ENCODE measurements around the gene BANP.
"Not testable (repeated sequence)": the region's sequence is repeated elsewhere in the genome, so short reads cannot be mapped to it uniquely, and the experiment has no call there.

The BANP gene

DNA sequence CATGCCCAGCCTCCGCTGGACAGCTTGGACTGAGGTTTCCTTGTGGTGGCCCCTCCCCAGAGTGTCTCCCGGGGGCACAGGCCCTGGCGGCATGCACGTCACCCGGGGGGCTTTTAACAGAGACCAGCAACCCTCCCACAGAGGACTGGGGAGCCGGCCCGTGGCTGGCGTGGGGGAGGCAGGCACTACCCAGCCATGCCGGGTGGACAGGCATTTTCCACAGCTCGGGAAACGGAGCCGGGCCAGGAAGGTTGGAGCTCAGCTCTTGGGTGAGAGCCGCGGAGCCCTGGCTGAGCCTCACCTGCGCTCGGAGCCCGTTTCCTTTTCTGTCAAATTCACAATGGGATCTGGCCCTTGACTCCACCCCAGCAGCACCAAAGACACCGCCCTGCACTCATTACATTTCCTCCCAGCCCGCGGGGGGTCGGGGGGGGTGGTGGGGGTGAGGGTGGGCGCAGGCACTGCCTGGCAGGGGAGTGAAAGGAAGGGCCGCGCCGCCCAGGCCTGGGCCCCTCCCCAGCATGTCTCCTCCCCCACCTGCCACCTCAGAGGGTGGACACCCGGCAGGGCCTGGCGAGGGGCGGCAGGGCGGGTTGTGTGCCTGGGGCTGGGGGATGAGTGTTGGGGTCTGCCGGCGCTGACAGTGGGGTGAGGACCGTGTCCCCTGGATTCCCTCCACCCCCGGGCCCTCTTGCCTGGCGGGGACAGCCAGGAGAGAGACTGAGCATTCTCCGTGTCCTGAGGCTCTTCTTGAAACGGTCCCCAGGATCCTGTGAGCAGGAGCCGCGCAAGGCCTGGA lies 139.3 kb downstream of the BANP start:
- DNase-seq: not testable (repeated sequence)

GRCh38 chr16:88091221-88091971 lies 140.2 kb downstream of the BANP start:
- DNase-seq: not testable (repeated sequence)

DNA sequence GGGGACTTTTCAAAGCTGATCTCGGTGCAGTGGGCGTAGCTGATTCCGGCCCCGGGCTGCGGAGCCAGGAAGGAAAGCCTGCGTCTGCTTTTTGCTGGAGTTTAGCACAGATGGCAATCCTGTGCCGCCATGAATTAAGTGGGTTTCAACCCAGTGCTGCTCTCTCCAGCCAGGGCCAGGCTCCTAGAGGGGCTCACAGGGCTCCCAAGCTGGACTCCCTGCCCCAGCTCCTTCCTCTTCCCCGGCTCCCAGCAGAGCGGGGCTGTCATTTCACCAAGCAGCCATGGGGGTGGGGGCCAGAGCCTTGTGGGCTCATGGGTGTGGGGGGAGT lies 140.7 kb downstream of the BANP start:
- not testable (repeated sequence) for DNase-seq

DNA sequence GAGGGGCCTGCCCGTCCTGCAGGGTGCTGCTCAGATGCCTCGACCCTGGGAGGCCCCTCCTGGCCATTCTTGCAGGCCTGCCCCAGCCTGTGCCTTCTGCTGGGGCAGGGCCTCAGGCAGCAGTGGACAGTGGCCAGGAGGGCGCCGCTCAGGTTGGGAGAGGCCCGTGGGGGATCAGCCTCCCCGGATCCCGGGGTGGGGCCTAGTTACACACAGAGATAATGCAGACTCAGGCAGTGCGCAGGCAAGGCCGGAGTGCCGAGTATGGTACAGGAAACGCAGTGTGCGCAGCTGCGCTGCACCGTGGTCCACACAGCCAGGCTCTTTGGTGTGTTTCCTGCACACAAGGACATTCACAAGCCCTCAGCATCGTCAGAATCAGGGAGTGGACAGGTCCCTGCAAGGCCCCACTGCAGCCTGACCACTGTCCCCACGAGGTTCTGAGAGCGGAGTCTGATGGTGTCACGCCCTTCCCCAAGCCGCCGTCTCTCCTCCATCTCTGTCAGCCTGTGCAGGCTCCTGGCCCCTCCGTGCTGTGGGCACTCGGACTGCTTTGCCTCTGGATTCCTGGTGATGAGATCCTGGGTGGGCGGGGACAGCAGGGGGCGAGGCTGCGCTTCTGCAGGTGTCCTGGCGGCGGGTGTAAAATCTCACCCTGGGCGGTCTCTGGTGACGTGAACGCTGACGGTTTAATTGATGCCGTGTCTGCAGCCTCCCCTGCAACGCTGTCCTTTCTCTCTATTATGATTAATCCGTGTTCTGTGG lies 141.7 kb downstream of the BANP start:
- not testable (repeated sequence) for DNase-seq

- DNase-seq: not testable (repeated sequence)
Measured at GRCh38 chr16:88093556-88094252, 142.5 kb downstream of the BANP start.

- not testable (repeated sequence) for DNase-seq
Measured at GRCh38 chr16:88094253-88094575, 143.0 kb downstream of the BANP start.

- not testable (repeated sequence) for DNase-seq
Measured at GRCh38 chr16:88094900-88095299, 143.7 kb downstream of the BANP start.

DNA sequence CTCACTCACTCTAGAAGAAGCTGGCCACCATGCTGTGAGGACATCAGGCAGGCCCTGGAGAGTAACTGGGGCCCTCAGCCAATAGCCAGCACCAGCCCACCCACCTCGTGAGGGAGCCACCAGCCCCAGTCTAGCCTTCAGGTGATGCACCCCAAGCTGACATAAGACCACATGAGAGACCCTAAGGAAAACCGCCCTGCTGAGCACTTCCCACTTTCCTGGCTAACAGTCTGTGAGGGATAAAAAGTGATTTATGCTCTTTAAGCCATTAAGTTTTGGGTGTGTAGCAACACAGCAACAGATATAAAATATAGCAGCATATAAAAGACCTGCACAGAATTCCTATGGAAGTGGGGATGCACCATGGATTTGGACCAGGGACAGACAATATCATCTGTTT lies 145.4 kb downstream of the BANP start:
- DNase-seq: not testable (repeated sequence)

DNA sequence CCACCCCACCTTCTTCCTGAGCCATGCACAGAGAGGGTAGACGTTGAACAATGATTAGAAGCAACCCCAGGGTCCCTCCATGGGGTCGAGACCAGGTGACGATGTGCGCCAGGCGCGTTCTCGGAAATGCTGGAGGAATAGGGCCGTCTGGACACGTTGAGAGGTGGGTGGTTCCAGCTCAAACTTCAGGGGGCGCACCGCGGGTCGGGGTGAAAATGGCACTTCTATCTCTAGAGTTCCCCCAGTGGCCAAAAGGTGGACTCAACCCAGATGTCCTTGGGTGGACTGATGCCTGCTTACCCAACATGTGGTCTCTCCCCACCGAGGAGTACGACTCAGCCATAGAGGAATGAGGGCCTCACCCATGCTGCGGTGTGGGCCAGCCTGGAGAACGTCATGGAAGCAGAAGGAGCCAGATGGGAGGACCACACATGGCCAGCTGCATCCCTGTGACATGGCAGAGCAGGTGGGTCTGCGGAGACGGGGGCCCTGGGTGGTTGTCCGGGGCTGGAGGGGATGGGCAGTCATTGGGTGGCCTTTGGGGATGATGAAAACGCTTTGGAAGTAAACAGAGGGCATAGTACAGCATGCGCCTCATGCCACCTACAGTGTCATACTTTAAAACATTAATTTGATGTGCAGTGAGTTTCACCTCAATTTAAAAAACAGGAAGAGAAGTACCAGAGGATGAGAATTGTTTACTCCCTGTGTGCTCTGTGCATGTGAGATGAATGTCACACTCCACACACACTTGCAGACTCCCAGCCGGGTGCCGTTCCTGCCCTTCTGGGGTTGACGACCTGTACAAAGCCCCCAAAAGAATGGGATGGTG lies 147.7 kb downstream of the BANP start:
- not testable (repeated sequence) for DNase-seq

DNA sequence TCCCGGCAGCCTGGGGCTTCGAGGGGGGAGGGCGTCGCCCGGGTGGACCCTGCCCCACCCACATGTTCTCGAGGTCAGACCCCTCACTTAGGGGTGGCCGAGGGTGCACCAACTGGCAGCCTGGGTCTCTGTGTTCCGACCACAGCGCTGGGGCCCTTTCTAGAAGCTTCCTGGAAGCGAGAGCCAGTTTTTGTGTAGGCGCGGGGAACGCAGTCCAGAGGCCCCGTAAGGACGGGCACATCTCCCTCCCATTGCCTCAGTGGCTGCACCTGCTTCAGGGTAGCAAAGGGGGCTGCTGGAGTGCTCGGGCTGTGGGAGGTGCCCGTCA lies 148.3 kb downstream of the BANP start:
- DNase-seq: no peak

DNA sequence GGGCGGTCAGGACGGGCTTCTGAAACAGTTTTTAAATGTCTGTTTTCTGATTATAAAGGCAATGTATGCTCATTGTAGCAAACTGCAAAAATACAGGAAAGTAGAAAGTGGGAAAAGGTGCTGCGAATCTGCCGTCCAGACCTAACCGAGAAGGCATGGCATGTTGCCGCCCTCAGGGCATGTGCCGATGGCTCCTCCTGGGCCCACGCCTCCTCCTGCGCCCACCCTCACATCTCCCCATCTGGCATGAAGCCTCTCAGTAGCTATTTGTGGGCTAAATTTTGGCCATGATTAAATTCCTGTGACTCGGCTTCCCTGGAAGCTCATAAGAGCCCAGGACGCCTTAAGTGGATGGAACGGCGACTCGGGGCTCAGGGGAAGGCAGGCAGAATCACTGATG lies 148.7 kb downstream of the BANP start:
- DNase-seq: not testable (repeated sequence)

GRCh38 chr16:88100801-88101622 lies 149.8 kb downstream of the BANP start:
- not testable (repeated sequence) for DNase-seq

DNA sequence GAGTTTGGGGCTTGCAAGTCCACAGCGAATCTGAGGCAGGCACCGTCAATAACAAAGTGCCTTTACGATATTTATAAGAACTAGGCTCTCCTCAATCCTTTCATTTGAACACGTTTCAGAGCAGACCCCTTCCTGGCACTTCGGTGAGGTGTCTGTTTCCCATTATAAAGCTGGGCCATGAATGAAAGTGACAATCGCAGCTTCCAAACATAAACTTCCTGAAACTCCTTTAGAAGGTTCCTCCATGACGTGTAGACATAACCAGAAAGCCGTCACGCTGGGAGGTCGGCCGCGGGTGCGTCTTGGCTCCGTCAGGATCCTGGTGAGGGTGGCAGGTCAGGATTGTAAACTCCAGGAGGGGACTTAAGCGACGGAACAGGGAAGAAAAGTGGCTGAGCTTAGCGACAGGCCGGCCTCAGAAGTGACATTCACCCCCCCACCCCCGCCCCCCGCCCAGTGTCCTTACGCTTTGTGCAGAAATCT lies 150.4 kb downstream of the BANP start:
- not testable (repeated sequence) for DNase-seq

- DNase-seq: no peak
Measured at GRCh38 chr16:88102597-88102996, 151.4 kb downstream of the BANP start.

- no peak for DNase-seq
Measured at GRCh38 chr16:88103011-88103410, 151.8 kb downstream of the BANP start.

- no peak for DNase-seq
Measured at GRCh38 chr16:88103581-88104188, 152.5 kb downstream of the BANP start.

GRCh38 chr16:88104363-88104762 lies 153.1 kb downstream of the BANP start:
- DNase-seq: not testable (repeated sequence)

DNA sequence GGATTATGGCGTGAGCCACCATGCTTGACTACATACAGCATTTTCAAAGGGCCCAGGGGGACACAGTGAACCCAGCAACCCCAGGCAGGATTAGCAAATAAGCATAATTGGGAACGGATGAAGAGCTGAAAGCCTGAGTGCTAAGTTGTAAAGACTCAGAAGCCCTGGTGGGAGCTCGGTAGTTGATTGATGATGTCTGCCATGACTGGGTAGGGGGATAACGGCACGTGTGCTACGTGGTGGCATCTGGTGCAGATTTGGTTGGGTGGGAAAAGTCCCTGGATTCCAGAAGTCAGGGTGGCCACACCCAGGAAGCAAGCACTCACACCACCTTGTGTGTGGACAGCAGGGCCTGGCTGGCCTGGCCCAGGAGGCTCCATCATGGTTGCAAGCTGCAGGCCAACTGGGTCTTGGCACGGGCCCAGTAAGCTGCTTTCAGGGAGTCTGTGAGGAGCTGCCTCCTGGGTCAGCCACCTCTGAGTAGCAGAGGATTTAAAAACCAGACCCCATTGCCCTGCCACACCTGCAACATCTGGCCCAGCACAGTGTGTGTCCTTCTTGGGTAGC lies 154.4 kb downstream of the BANP start:
- DNase-seq: not testable (repeated sequence)

- DNase-seq: not testable (repeated sequence)
Measured at GRCh38 chr16:88106566-88106965, 155.3 kb downstream of the BANP start.

DNA sequence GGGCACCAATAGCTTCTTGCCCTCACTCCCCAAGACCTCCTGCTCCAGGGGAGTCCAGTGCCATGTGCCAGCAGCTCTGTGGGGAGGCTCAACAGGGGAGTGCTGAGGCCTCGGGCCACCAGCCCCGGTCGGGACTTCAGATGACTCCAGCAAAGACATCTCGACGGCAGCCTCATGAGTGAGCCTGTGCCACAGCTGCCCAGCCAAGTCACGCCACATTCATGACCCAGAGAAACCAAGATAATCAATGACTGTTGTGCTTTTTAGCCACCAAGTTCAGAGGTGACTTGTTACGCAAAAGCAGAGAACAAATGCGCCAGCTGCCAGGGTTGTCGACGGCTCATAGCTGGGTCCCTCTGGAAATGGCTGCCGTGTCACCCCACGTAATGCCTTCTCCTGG lies 157.5 kb downstream of the BANP start:
- DNase-seq: no peak

All from activated CD4-positive, alpha-beta T cell treated with anti-CD3 and anti-CD28 coated beads for 1 hour (primary cell).